Activated T-cell treated with anti-CD3 and anti-CD28 coated beads for 4 hours (primary cell): Measurements from ENCODE around the gene RIMS1.

Source experiments
- DNase-seq: peaks from one replicate; pipeline ENCODE4 v3.0.0-alpha.2; 2020

Gene RIMS1

DNA sequence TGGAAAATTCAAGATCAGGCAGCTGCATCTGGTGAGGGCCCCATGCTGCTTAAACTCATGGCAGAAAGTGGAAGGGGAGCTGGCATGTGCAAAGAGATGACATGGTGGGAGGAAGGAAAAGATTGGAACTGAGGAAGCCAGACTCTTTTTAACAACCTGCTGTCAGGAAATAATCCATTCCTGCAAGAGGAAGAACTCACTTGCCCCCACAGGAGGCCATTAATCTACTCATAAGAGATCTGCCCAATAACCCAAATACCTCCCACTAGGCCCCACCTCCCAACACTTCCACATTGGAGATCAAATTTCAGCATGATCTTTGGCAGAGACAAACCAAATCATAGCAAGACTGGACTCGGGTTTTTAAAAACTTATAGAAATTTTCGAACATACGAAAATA lies 535.0 kb downstream of the RIMS1 start:
- no peak for DNase-seq

DNA sequence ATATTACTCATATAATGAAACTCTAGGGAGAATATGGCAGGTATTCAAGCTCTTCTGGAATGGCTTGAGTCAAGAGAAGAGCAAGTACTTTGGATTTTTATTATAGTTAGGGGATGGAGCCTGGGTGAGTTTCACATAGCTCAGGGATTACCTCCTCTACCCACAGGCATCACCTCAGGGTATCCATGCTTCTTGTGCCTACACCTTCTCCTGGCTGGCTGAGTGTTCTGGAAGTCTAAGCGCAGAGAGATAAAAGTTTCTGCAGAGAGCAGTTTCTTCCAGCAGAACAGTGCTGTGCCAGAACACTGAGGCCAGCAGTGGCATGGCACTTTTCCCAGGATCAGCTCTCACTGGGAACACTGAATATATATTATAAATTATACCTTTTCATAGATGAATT lies 535.8 kb downstream of the RIMS1 start:
- no peak for DNase-seq

DNA sequence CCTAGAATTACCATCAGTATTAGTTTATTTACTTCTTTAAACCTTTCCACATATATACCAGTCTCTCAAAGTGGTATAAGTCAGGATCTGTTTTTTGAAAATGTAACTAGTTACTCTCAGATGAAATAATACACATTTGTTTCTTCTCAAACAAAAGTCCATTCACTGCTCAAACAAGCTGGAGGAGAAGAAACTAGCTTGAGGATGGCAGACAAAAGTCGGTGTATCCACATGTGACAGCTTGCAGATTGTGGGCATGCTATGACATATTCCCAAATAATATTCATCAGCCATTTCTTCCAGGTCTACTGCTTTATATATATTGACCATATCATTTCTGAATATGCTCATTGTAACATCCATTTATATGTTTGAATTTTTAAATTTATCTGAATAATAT lies 538.1 kb downstream of the RIMS1 start:
- no peak for DNase-seq

DNA sequence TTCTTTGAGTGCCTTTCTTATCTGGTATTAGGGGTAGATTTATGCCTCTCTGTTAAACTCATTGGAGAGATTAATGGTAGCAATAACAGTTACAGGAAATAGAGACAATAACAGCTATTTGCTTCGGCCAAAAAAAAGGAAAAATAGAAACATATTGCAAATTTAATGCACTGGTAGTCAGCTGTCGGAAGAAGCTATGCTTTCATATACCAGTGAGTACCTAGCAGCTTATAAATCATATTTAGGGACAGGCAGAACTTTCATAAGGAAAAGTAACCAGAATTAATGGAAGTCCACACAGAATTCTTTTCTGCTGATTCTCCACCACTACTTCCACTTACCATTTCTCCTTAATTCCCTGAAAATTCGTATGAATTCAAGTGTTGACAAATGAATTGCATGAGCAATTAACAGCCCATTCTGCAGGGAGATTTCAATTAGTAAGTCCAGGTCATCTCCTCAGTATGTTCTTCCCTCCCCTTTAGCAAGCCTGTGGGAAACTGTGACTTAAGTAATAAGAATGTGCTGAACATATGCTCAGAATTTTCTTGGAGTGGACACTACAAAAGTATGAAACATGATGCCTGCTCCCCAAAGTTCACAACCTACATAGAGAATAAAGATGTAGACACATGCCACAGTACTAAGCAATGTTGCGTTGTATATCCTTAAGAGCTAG lies 538.8 kb downstream of the RIMS1 start:
- DNase-seq = no peak

DNA sequence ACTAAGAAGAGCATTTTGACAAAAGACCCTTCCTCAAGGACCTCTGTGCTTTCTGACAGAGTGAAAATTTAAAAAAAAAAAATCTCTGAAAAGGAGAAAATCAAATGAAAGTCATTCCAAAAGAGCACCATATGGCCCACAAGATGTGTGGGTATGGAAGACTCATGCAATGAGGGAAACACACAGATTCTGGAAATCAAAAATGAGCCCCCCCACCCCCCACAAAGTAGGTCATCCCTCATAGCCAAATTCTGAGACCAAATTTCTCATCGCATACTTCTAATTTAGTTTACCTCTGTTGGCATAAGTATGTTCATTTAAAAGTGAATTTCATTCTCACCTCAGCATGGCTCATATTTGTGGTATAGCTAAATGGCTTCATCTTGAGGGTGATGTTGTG lies 554.3 kb downstream of the RIMS1 start:
- DNase-seq = no peak

DNA sequence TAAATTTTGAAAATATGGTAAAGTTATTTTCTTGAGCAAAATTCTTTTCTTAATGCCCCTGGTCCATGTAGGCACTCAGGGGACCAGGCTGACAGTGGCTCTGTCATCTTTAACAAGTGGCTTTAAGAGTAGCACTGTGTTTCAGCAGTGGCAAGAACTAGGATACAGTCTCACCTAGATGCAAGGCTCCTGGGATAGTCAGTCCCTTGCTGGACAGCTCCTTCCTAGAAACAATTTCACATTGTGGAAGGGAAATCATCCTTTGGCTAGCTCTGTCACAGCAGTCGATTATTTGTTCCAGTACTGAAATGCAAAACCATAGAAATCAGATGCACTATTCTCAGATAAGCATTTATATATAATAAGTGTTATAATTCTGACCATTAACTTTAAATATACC lies 560.1 kb downstream of the RIMS1 start:
- no peak for DNase-seq
